GM23248 (cell line): ENCODE measurements around the gene NPAS3. TPM values are rescaled to one million over a fixed set of nuclear protein-coding genes. Genes with fewer than 3 reads are reported as not detected.

Source experiments
- DNase-seq: peaks from one replicate; pipeline ENCODE4 v3.0.0-alpha.2; 2015
- H2AFZ ChIP-seq: fragments of 200-600 bp; sonication (generic); 2 replicates; pipeline ENCODE4 v1.6.1; 2016; ENCODE audit warnings: antibody characterized with exemption
- H3F3A ChIP-seq: fragments of 200-600 bp; sonication (generic); 2 replicates; pipeline ENCODE4 v1.6.1; 2016; ENCODE audit warnings: mild to moderate bottlenecking, antibody characterized with exemption, mixed run types; ENCODE audit not compliant: insufficient read depth
- H3K27ac ChIP-seq: fragments of 200-600 bp; sonication (generic); 2 replicates; pipeline ENCODE4 v1.5.1; 2016; ENCODE audit warnings: mild to moderate bottlenecking
- H3K27me3 ChIP-seq: fragments of 200-600 bp; sonication (generic); replicated peaks from 2 replicates; pipeline ENCODE4 v1.6.1; 2016; ENCODE audit warnings: mild to moderate bottlenecking; ENCODE audit not compliant: insufficient read depth
- H3K36me3 ChIP-seq: fragments of 200-600 bp; sonication (generic); 2 replicates; pipeline ENCODE4 v1.6.1; 2016; ENCODE audit warnings: low read depth, mild to moderate bottlenecking
- H3K4me1 ChIP-seq: fragments of 200-600 bp; sonication (generic); 2 replicates; pipeline ENCODE4 v1.6.1; 2016; ENCODE audit warnings: mild to moderate bottlenecking; ENCODE audit not compliant: insufficient read depth
- H3K4me2 ChIP-seq: fragments of 200-600 bp; sonication (generic); one replicate; pipeline ENCODE4 v1.6.1; 2016; ENCODE audit warnings: mild to moderate bottlenecking; ENCODE audit not compliant: unreplicated experiment
- H3K4me3 ChIP-seq: fragments of 200-600 bp; sonication (generic); 2 replicates; pipeline ENCODE4 v1.5.1; 2016; ENCODE audit warnings: mild to moderate bottlenecking
- H3K79me2 ChIP-seq: fragments of 200-600 bp; sonication (generic); 2 replicates; pipeline ENCODE4 v1.6.1; 2016; ENCODE audit warnings: mild to moderate bottlenecking; ENCODE audit not compliant: insufficient read depth
- H3K9ac ChIP-seq: fragments of 200-600 bp; sonication (generic); 2 replicates; pipeline ENCODE4 v1.6.1; 2016; ENCODE audit warnings: mild to moderate bottlenecking
- H3K9me2 ChIP-seq: fragments of 200-600 bp; sonication (generic); 2 replicates; pipeline ENCODE4 v1.6.1; 2016; ENCODE audit warnings: mixed run types, mild to moderate bottlenecking, moderate library complexity; ENCODE audit not compliant: insufficient read depth
- H3K9me3 ChIP-seq: fragments of 200-600 bp; sonication (generic); one replicate; pipeline ENCODE4 v1.6.1; 2017; ENCODE audit warnings: low read depth
- H4K20me1 ChIP-seq: fragments of 200-600 bp; sonication (generic); 2 replicates; pipeline ENCODE4 v1.6.0; 2016; ENCODE audit not compliant: insufficient read depth
- EZH2 ChIP-seq: fragments of 200-600 bp; sonication (generic); IDR thresholded peaks from 2 replicates; pipeline ENCODE4 v1.6.1; 2018; ENCODE audit warnings: antibody characterized with exemption, mild to moderate bottlenecking; ENCODE audit not compliant: insufficient read depth, poor library complexity, severe bottlenecking
- EZH2phosphoT487 ChIP-seq: fragments of 200-600 bp; sonication (generic); IDR thresholded peaks from 2 replicates; pipeline ENCODE4 v1.6.1; 2018; ENCODE audit warnings: antibody characterized with exemption, moderate library complexity, mild to moderate bottlenecking, low read depth; ENCODE audit not compliant: insufficient read depth
- WGBS, 2 experiments: methylation state at CpG; one replicate each; pipeline ENCODE4 v1.1.6; 2015 to 2017; ENCODE audit warnings: low lambda C conversion rate in 2 of 2, low coverage in 1 of 2; ENCODE audit errors: missing lambda C conversion rate in 2 of 2; 5-methylcytosine and 5-hydroxymethylcytosine counted together
- in situ Hi-C: fragments of 300-500 bp; cut with MboI; formaldehyde crosslinking; loops from 2 replicates; pipeline ENCODE4 v1.15.0; 2020
- polyA plus RNA-seq: library from polyadenylated mRNA; unstranded; fragments of >200 nt; fragmentation: Nextera tagmentation; extraction: Ambion mirVana; gene quantifications from 2 replicates; pipeline ENCODE4 v1.2.1, GENCODE V29; 2016
- total RNA-seq: library from RNA; depleted of rRNA; stranded (reverse); fragments of >200 nt; shearing (Covaris generic); gene quantifications from 2 replicates; pipeline ENCODE4 v1.2.3, GENCODE V29; 2014

Gene NPAS3
- total and polyA plus RNA-seq, 2 experiments from 2014 or later: 0.65 TPM; not detected in 1

GRCh38 chr14:33848706-33849454, 910.2 kb downstream of the NPAS3 start:
- DNase-seq: peak; percentile 69
- Histone ChIP-seq H3K9ac (no peak overlapping the region), H3K4me2 (no peak overlapping the region), H3K79me2 (no peaks in the 10 kb centered on the region), H2AFZ (no peak overlapping the region), H3K9me2 (no peaks in the 10 kb centered on the region), H4K20me1 (no peaks in the 10 kb centered on the region), H3K27ac (no peak overlapping the region), H3K9me3 (no peaks in the 10 kb centered on the region), H3F3A (no peaks in the 10 kb centered on the region), H3K27me3 (peaks cover 34% of the 10 kb centered on the region), H3K4me3 (no peak overlapping the region), H3K4me1 (peaks cover 4% of the 10 kb centered on the region; the same call in 1 of the 2 replicates), H3K36me3 (no peaks in the 10 kb centered on the region)
- in situ Hi-C loops: loop anchor here (25.0 kb wide), 1 partner anchor 238 kb away; no protein-coding TSS in a partner anchor
- WGBS, 2 experiments: 70 to 71% methylated on average over 8 of the region's 8 CpGs
- no peak for TF ChIP-seq EZH2
- TF ChIP-seq EZH2phosphoT487: no peak

GRCh38 chr14:33849455-33849801, 910.7 kb downstream of the NPAS3 start:
- Histone ChIP-seq H3K9me3 (no peaks in the 10 kb centered on the region), H3K27me3 (peaks cover 35% of the 10 kb centered on the region), H3K9me2 (no peaks in the 10 kb centered on the region), H3K4me2 (no peak overlapping the region), H3K36me3 (no peaks in the 10 kb centered on the region), H2AFZ (no peak overlapping the region), H4K20me1 (no peaks in the 10 kb centered on the region), H3K4me3 (no peak overlapping the region), H3K79me2 (no peaks in the 10 kb centered on the region), H3F3A (no peaks in the 10 kb centered on the region), H3K27ac (no peak overlapping the region), H3K4me1 (peaks cover 4% of the 10 kb centered on the region; the same call in 1 of the 2 replicates), H3K9ac (no peak overlapping the region)
- DNase-seq: no peak
- TF ChIP-seq EZH2phosphoT487 (no peak), EZH2 (no peak)
- 86 to 100% methylated on average over 1 of the region's 1 CpG for WGBS, 2 experiments
- in situ Hi-C loops: loop anchor here (25.0 kb wide), 1 partner anchor 238 kb away; no protein-coding TSS in a partner anchor

GRCh38 chr14:33850826-33851225, 912.1 kb downstream of the NPAS3 start:
- Histone ChIP-seq H3K4me1 (peaks cover 4% of the 10 kb centered on the region; the same call in 1 of the 2 replicates), H3K4me3 (no peak overlapping the region), H3K9ac (no peak overlapping the region), H3K9me3 (no peaks in the 10 kb centered on the region), H4K20me1 (no peaks in the 10 kb centered on the region), H2AFZ (no peak overlapping the region), H3K36me3 (no peaks in the 10 kb centered on the region), H3K79me2 (no peaks in the 10 kb centered on the region), H3K9me2 (no peaks in the 10 kb centered on the region), H3K27me3 (peaks cover 44% of the 10 kb centered on the region), H3K27ac (no peak overlapping the region), H3F3A (no peaks in the 10 kb centered on the region), H3K4me2 (no peak overlapping the region)
- WGBS, 2 experiments: 49 to 62% methylated on average over 7 of the region's 7 CpGs
- in situ Hi-C loops: no loop called here
- TF ChIP-seq EZH2phosphoT487: no peak
- TF ChIP-seq EZH2: no peak
- DNase-seq: no peak

DNA sequence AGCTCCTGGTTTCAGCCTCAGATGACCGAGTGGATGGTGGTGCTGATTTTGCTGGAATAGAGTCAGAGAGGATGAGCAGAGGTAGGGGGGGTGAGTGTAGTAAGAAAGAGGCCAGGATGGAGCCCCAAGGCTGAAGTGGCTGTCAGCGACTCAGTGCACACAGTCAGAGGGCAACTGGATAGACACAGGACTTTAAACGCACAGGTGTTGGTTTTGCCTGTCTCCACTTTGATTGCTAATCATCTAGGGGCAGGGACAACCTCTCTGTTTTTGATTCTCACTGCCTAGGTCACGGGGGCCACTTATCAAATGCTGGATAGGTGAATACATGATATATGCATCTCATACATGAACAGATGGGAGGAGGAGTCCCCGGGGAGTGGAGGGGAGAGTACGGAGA, 912.7 kb downstream of the NPAS3 start:
- peaks cover 4% of the 10 kb centered on the region; the same call in 1 of the 2 replicates for H3K4me1 ChIP-seq
- H3K79me2 ChIP-seq: no peaks in the 10 kb centered on the region
- no peak overlapping the region for H3K4me2 ChIP-seq
- peaks cover 43% of the 10 kb centered on the region for H3K27me3 ChIP-seq
- in situ Hi-C loops: no loop called here
- no peak for TF ChIP-seq EZH2phosphoT487
- no peak for TF ChIP-seq EZH2
- H3K27ac ChIP-seq: no peak overlapping the region
- H2AFZ ChIP-seq: no peak overlapping the region
- H3K9me3 ChIP-seq: no peaks in the 10 kb centered on the region
- no peaks in the 10 kb centered on the region for H3F3A ChIP-seq
- DNase-seq: no peak
- H4K20me1 ChIP-seq: no peaks in the 10 kb centered on the region
- H3K9me2 ChIP-seq: no peaks in the 10 kb centered on the region
- H3K36me3 ChIP-seq: no peaks in the 10 kb centered on the region
- no peak overlapping the region for H3K9ac ChIP-seq
- 49 to 50% methylated on average over 6 of the region's 6 CpGs for WGBS, 2 experiments
- H3K4me3 ChIP-seq: no peak overlapping the region
